Lower leg skin (tissue), 3 donors: Measurements from ENCODE around the gene SLC35G1.

Experiments
- POLR2A ChIP-seq, 2 donors: fragments of 450-650 bp; IDR thresholded peaks; one replicate each; pipeline ENCODE4 v1.6.1; 2016 to 2017; ENCODE audit warnings: antibody characterized with exemption in 2 of 2, mild to moderate bottlenecking in 1 of 2, moderate library complexity in 1 of 2
- TF ChIP-seq, protein P1 (sequence below), 3 donors: fragments of 450-650 bp; IDR thresholded peaks; one replicate each; pipeline ENCODE4 v1.5.1; 2016; ENCODE audit warnings: antibody characterized with exemption in 3 of 3, mild to moderate bottlenecking in 3 of 3, moderate library complexity in 2 of 3

DNA sequence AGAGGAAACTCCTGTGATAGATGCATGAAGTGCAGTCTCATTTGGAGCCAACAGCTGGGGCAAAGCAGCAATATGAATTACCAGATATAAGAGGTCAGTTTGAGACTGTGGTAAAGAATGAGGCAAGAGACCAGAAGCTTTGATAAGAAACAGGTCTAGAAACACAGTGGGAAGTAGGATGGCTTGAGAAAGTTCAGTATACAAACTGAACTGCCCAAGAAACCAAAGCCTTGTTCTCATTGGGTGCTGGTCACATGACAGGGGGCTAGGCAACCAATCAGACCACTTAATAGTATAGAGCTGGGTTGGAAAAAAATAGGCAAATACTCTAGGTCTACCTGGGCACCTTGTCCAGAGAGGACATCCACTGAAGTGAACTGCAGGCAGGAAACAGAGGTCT, 53.7 kb downstream of the SLC35G1 start:
- TF ChIP-seq, protein P1, sequence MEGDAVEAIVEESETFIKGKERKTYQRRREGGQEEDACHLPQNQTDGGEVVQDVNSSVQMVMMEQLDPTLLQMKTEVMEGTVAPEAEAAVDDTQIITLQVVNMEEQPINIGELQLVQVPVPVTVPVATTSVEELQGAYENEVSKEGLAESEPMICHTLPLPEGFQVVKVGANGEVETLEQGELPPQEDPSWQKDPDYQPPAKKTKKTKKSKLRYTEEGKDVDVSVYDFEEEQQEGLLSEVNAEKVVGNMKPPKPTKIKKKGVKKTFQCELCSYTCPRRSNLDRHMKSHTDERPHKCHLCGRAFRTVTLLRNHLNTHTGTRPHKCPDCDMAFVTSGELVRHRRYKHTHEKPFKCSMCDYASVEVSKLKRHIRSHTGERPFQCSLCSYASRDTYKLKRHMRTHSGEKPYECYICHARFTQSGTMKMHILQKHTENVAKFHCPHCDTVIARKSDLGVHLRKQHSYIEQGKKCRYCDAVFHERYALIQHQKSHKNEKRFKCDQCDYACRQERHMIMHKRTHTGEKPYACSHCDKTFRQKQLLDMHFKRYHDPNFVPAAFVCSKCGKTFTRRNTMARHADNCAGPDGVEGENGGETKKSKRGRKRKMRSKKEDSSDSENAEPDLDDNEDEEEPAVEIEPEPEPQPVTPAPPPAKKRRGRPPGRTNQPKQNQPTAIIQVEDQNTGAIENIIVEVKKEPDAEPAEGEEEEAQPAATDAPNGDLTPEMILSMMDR (IDR thresholded peaks at IDR 0.05): no peak
- no peak for TF ChIP-seq POLR2A (IDR thresholded peaks at IDR 0.05)
